Measurements from ENCODE around the gene DHH. TPM values are rescaled to one million over a fixed set of nuclear protein-coding genes. Genes with fewer than 3 reads are reported as not detected.

DHH gene
- polyA plus RNA-seq, 3 donors, result 0.34 to 0.50 (median 0.35) TPM

Other genes with a start within 250 kb of the DHH start
- 100 to 1,000 TPM; 103 to 125 (median 108) TPM for gene DDX23, start 242.6 kb downstream of the DHH start, polyA plus RNA-seq (ENCODE audit: insufficient read length in 3 of 3)
- 1 to 10 TPM; 2.5 to 3.0 (median 2.5) TPM for gene RND1, start 228.9 kb downstream of the DHH start, polyA plus RNA-seq (ENCODE audit: insufficient read length in 3 of 3)
- 10 to 100 TPM; 16.4 to 19.8 (median 18.3) TPM for gene FKBP11, start 169.3 kb downstream of the DHH start, polyA plus RNA-seq (ENCODE audit: insufficient read length in 3 of 3)
- 100 to 1,000 TPM; 130 to 138 (median 138) TPM for gene ARF3, start 137.3 kb downstream of the DHH start, polyA plus RNA-seq (ENCODE audit: insufficient read length in 3 of 3)
- under 1 TPM in 1 of 3 donors, not detected in 2; 0.09 TPM for gene WNT10B, start 123.1 kb downstream of the DHH start, polyA plus RNA-seq (ENCODE audit: insufficient read length in 3 of 3)
- gene WNT1, start 116.5 kb downstream of the DHH start, polyA plus RNA-seq (ENCODE audit: insufficient read length in 3 of 3), result not detected
- gene DDN, start 95.4 kb downstream of the DHH start, polyA plus RNA-seq (ENCODE audit: insufficient read length in 3 of 3), result 100 to 1,000 TPM in 1 of 3 donors, 10 to 100 TPM in 2; 92.6 to 101 (median 93.1) TPM
- 10 to 100 TPM; 71.6 to 87.5 (median 83.5) TPM for gene PRKAG1, start 76.0 kb downstream of the DHH start, polyA plus RNA-seq (ENCODE audit: insufficient read length in 3 of 3)
- 10 to 100 TPM; 47.9 to 66.1 (median 65.9) TPM for gene KMT2D, start 34.0 kb downstream of the DHH start, polyA plus RNA-seq (ENCODE audit: insufficient read length in 3 of 3)
- 1 to 10 TPM; 1.6 to 2.1 (median 2.0) TPM for gene RHEBL1, start 24.8 kb downstream of the DHH start, polyA plus RNA-seq (ENCODE audit: insufficient read length in 3 of 3)
- gene LMBR1L, start 16.0 kb upstream of the DHH start, polyA plus RNA-seq (ENCODE audit: insufficient read length in 3 of 3), result 10 to 100 TPM; 59.6 to 91.0 (median 90.9) TPM
- 1,000 to 10,000 TPM in 2 of 3 donors, 100 to 1,000 TPM in 1; 971 to 1,231 (median 1,109) TPM for gene TUBA1B, start 36.6 kb upstream of the DHH start, polyA plus RNA-seq (ENCODE audit: insufficient read length in 3 of 3)
- 100 to 1,000 TPM; 364 to 473 (median 401) TPM for gene TUBA1A, start 94.3 kb upstream of the DHH start, polyA plus RNA-seq (ENCODE audit: insufficient read length in 3 of 3)
- gene TUBA1C, start 170.3 kb upstream of the DHH start, polyA plus RNA-seq (ENCODE audit: insufficient read length in 3 of 3), result 100 to 1,000 TPM; 140 to 152 (median 142) TPM
- gene PRPH, start 200.3 kb upstream of the DHH start, polyA plus RNA-seq (ENCODE audit: insufficient read length in 3 of 3), result under 1 TPM; 0.30 to 0.56 (median 0.47) TPM
- 10 to 100 TPM; 22.4 to 37.1 (median 26.6) TPM for gene TROAP, start 228.5 kb upstream of the DHH start, polyA plus RNA-seq (ENCODE audit: insufficient read length in 3 of 3)
- 1 to 10 TPM; 1.2 to 2.0 (median 1.3) TPM for gene C1QL4, start 242.4 kb upstream of the DHH start, polyA plus RNA-seq (ENCODE audit: insufficient read length in 3 of 3)